Measurements from ENCODE around the gene HIVEP3.

Gene HIVEP3

DNA sequence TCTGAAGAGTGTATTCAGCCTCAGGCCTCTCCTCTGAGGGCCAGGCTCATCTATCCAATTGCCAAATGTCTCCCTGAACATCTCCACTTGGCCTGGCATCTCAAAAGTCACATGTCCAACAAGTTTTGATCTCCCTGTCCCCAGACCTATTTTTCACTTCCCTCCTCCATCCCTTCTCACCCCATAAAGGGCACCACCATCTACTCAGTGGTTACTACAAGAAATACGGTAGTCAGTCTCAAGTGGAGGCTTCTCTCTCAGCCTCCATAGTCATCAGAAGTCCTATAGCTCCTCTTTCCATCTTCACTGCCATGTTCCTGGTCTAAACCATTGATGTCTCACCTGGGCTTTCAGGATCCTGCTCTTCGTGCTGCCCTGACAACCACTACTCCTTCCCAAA is 351.8 kb downstream of the HIVEP3 start:
- TF ChIP-seq, protein P1, sequence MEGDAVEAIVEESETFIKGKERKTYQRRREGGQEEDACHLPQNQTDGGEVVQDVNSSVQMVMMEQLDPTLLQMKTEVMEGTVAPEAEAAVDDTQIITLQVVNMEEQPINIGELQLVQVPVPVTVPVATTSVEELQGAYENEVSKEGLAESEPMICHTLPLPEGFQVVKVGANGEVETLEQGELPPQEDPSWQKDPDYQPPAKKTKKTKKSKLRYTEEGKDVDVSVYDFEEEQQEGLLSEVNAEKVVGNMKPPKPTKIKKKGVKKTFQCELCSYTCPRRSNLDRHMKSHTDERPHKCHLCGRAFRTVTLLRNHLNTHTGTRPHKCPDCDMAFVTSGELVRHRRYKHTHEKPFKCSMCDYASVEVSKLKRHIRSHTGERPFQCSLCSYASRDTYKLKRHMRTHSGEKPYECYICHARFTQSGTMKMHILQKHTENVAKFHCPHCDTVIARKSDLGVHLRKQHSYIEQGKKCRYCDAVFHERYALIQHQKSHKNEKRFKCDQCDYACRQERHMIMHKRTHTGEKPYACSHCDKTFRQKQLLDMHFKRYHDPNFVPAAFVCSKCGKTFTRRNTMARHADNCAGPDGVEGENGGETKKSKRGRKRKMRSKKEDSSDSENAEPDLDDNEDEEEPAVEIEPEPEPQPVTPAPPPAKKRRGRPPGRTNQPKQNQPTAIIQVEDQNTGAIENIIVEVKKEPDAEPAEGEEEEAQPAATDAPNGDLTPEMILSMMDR (IDR thresholded peaks at IDR 0.05; ENCODE audit: low read depth, low read length) = no peak
- H3K4me3 ChIP-seq (ENCODE audit: low read depth, low read length) = no peak overlapping the region

DNA sequence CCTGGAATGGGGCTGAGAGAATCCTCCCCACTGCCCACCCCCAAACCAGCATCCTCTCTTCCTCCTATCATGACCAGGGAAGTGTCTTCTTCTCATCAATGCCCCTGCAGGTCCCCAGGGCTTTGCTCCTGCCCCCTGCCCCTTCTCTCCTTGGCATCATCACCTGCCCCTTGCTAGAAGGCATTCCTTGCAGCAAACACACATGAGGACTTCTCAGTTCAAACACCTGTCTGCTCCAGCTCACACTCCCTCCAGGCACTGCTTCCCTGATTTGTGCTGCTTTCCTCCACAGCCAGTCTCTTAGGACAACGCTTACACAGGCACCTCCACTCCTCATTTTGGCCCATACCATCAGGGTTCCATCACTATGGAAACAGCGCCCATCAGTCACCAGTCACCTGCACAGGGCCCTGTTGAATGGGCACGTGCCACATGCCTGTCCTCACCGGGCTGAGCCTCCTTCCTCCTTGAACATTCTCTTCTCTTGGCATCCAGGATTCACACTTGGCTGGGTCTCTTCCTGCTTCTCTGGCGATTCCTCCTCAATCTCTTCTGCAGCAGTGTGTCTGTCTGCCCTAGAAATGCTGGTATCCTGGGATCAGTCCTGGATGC is 352.3 kb downstream of the HIVEP3 start:
- TF ChIP-seq, protein P1 (IDR thresholded peaks at IDR 0.05; ENCODE audit: low read depth, low read length) = no peak
- H3K4me3 ChIP-seq (ENCODE audit: low read depth, low read length) = no peak overlapping the region

DNA sequence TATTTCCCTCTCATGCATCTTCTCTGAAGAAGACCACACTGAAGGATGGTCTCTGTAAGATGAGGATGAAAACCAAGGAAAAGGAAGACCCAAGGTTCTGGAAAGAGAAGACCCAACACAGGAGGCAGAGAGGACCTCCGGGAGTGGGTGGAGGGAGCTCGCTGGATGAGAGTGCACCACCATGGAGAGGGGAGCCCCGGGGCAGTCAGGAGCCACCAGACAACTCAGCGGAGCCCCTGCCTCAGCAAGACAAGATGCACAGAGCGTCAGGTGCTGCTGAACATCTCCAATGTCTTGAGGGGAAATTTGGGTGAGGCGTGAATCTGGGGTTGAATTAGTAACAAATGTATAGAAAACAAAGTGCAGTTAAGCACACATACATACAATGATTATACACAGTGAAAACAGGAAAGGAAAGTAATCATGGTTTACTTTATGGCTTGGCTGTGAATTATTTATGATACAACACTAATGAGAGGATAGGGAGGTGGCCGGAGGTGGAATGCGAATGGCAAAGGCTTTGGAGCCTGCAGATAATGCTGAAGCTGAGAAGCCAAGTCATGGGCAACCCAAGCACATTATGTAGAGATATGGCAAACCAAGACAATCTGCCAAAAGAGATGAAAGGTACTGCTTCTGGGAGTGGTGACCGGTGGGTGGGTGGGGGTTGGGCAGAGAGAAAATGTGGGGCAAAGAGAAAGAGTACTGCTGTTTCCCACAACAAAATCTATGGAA is 353.8 kb downstream of the HIVEP3 start:
- TF ChIP-seq, protein P1 (IDR thresholded peaks at IDR 0.05; ENCODE audit: low read depth, low read length) = no peak
- H3K4me3 ChIP-seq (ENCODE audit: low read depth, low read length) = no peak overlapping the region

DNA sequence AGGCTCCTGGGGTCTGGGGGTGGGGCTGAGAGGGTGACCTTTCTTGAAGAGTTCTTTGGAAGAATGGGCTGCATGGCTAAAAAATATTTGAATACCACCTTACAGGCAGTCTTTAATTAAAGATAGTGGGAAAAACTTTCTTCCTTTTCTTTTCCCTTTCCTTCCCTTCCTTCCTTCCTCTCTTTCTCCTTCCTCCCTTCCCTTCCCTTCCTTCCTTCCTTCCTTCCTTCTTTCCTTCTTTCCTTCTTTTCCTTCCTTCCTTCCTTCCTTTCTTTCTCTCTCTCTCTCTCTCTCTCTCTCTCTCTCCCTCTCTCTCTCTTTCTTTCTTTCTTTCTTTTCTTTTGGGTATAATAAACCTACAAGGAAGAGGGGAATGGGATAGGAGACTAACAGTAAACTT is 356.4 kb downstream of the HIVEP3 start:
- TF ChIP-seq, protein P1 (IDR thresholded peaks at IDR 0.05; ENCODE audit: low read depth, low read length) = no peak
- H3K4me3 ChIP-seq (ENCODE audit: low read depth, low read length) = no peak overlapping the region

DNA sequence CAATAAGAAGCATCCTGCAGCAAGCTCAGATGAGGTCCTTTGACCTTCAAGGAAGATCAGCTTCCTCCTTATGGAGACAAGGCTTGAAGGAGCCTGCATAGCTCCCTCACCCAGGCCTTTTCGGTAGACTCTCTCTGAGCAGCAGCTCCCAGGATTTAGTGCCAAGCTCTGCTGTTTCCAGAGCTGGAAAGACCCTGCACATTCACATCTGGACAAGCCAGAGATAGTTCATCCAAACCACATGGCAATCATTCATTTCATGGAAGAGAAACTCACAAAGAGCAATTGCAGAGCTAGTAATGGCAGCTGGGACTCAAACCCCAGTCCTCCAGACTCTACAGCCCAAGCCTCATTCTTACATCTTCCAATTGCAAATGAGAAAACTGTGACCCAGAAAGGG is 357.8 kb downstream of the HIVEP3 start:
- TF ChIP-seq, protein P1 (IDR thresholded peaks at IDR 0.05; ENCODE audit: low read depth, low read length) = no peak
- H3K4me3 ChIP-seq (ENCODE audit: low read depth, low read length) = no peak overlapping the region

DNA sequence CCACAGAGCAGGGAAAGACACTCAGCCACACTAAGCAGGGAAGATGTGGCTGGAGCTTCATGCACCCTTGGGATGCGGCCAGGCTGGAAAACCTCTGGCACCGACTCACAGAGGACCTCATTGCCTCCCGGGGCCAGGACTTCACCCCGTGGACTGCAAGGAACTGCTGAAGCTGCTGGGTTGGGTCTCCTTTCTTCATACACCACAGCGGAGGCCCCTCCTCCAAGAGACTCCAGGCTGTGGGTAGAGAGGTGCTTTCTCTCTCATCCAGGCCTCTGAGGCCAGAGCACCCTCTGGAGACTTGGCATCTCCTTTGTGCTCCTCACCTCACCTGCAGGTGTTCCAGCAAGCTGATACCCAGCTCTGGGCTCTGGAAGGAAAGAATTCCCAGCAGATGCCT is 358.2 kb downstream of the HIVEP3 start:
- H3K4me3 ChIP-seq (ENCODE audit: low read depth, low read length) = no peak overlapping the region
- TF ChIP-seq, protein P1 (IDR thresholded peaks at IDR 0.05; ENCODE audit: low read depth, low read length) = no peak

DNA sequence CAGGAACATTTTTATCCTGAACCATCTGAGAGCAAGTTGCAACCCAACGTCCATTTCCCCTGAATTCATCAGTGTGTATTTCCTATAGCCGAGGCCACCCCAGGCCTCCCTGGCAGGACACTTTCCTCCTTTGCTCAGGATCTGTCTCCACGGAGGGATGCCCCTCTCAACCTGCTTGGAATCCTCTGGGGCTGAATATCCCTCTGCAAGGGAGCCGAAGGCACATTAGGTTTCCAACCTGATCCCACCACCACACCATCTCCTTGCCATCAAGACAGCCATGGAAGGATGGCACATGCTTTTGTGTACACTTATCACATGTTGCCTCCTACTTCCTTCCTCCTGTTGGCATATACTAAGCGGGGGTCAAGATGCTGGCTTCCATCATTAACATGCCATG is 359.4 kb downstream of the HIVEP3 start:
- H3K4me3 ChIP-seq (ENCODE audit: low read depth, low read length) = no peak overlapping the region
- TF ChIP-seq, protein P1 (IDR thresholded peaks at IDR 0.05; ENCODE audit: low read depth, low read length) = no peak

Measured in WI38 (cell line).